Tongue (tissue), 3 donors: ENCODE data around the gene NUCB1. TPM values are rescaled to one million over a fixed set of nuclear protein-coding genes. Genes with fewer than 3 reads are reported as not detected.
A peak's percentile ranks its signal among the peaks of the same experiment; 100 is the strongest.

Experiments
- DNase-seq: peaks from one replicate; pipeline ENCODE4 v3.0.0-alpha.2; 2015
- small RNA-seq: library from RNA; depleted of rRNA; stranded (forward); fragments of <200 nt; gene quantifications from one replicate; pipeline ENCODE3, GENCODE V24; 2014; ENCODE audit warnings: low replicate concordance
- total RNA-seq: library from RNA; depleted of rRNA; stranded (reverse); fragments of >200 nt; gene quantifications from one replicate; pipeline ENCODE4 v1.2.3, GENCODE V29; 2014

NUCB1 gene
- total RNA-seq, 1 donor from 2014 or later: 154 TPM

GRCh38 chr19:48963371-48964204, 63.5 kb downstream of the NUCB1 start:
- peak; percentile 76 for DNase-seq

- peak; percentile 40 for DNase-seq
Observed at GRCh38 chr19:48964205-48965039, 64.3 kb downstream of the NUCB1 start.

GRCh38 chr19:48965040-48965805, 65.1 kb downstream of the NUCB1 start, which contains the start of gene FTL:
FTL (plus strand) TSS chr19:48965309; CDS start chr19:48965508, 199 bp downstream.
- peak; percentile 97 for DNase-seq

GRCh38 chr19:48965806-48966540, 65.9 kb downstream of the NUCB1 start:
- DNase-seq: peak; percentile 95

- no peak for DNase-seq
Observed at GRCh38 chr19:48966541-48967345, 66.6 kb downstream of the NUCB1 start.

- DNase-seq: no peak
Observed at GRCh38 chr19:48967346-48968178, 67.5 kb downstream of the NUCB1 start.

GRCh38 chr19:48968179-48968661, 68.1 kb downstream of the NUCB1 start:
- no peak for DNase-seq

- DNase-seq: no peak
Observed at GRCh38 chr19:48968813-48969218, 68.7 kb downstream of the NUCB1 start.

GRCh38 chr19:48969276-48970138, 69.4 kb downstream of the NUCB1 start:
- DNase-seq: no peak

GRCh38 chr19:48970139-48970766, 70.1 kb downstream of the NUCB1 start:
- DNase-seq: no peak

- DNase-seq: peak; percentile 91
Observed at GRCh38 chr19:48970923-48971395, 70.8 kb downstream of the NUCB1 start.

Small RNA genes lying within 50 kb of the gene (small RNA-seq; reads per million reads assigned to genes)
- gene AC026803.1: not detected

Other genes with a start within 250 kb of the NUCB1 start
- 0.21 TPM for gene NTN5, start 227.3 kb upstream of the NUCB1 start, total RNA-seq
- gene FUT2, start 204.3 kb upstream of the NUCB1 start, total RNA-seq: 3.0 TPM
- gene MAMSTR, start 180.6 kb upstream of the NUCB1 start, total RNA-seq: 4.3 TPM
- 24.1 TPM for gene RASIP1, start 159.7 kb upstream of the NUCB1 start, total RNA-seq
- gene IZUMO1, start 153.4 kb upstream of the NUCB1 start, total RNA-seq: not detected
- 1.1 TPM for gene FUT1, start 147.7 kb upstream of the NUCB1 start, total RNA-seq
- gene FGF21, start 144.8 kb upstream of the NUCB1 start, total RNA-seq: not detected
- gene BCAT2, start 89.3 kb upstream of the NUCB1 start, total RNA-seq: 23.1 TPM
- gene HSD17B14, start 63.8 kb upstream of the NUCB1 start, total RNA-seq: 1.2 TPM
- gene PLEKHA4, start 31.7 kb upstream of the NUCB1 start, total RNA-seq: 18.1 TPM
- gene PPP1R15A, start 27.9 kb upstream of the NUCB1 start, total RNA-seq: 64.0 TPM
- not detected for gene TULP2, start 1.6 kb upstream of the NUCB1 start, total RNA-seq
- not detected for gene DHDH, start 33.4 kb downstream of the NUCB1 start, total RNA-seq
- gene BAX, start 54.6 kb downstream of the NUCB1 start, total RNA-seq: 22.1 TPM
- 430 TPM for gene FTL, start 65.0 kb downstream of the NUCB1 start, total RNA-seq
- 88.6 TPM for gene GYS1, start 93.0 kb downstream of the NUCB1 start, total RNA-seq
- gene RUVBL2, start 93.6 kb downstream of the NUCB1 start, total RNA-seq: 96.6 TPM
- gene LHB, start 116.8 kb downstream of the NUCB1 start, total RNA-seq: not detected
- gene CGB3, start 124.0 kb downstream of the NUCB1 start, total RNA-seq: not detected
- gene CGB2, start 131.6 kb downstream of the NUCB1 start, total RNA-seq: not detected
- not detected for gene CGB1, start 136.6 kb downstream of the NUCB1 start, total RNA-seq
- gene CGB5, start 143.5 kb downstream of the NUCB1 start, total RNA-seq: not detected
- gene CGB8, start 148.8 kb downstream of the NUCB1 start, total RNA-seq: not detected
- 0.21 TPM for gene CGB7, start 157.4 kb downstream of the NUCB1 start, total RNA-seq
- gene NTF4, start 164.5 kb downstream of the NUCB1 start, total RNA-seq: 6.5 TPM
- 15.7 TPM for gene KCNA7, start 172.4 kb downstream of the NUCB1 start, total RNA-seq
- 150 TPM for gene SNRNP70, start 185.1 kb downstream of the NUCB1 start, total RNA-seq
- gene LIN7B, start 214.1 kb downstream of the NUCB1 start, total RNA-seq: 6.1 TPM
- 0.51 TPM for gene C19orf73, start 218.8 kb downstream of the NUCB1 start, total RNA-seq
- 9.7 TPM for gene PPFIA3, start 219.2 kb downstream of the NUCB1 start, total RNA-seq